OCI-LY7 (cell line): ENCODE data around the gene MYO7A. TPM values are rescaled to one million over a fixed set of nuclear protein-coding genes. Genes with fewer than 3 reads are reported as not detected.

ENCODE experiments used
- BruUV-seq: library from RNA; stranded (reverse); fragments of 400-500 nt; replicated peaks from 2 replicates; lab custom pipeline; 2021; lab: Mats Ljungman, UMichigan
- CTCF ChIA-PET: fragments of 300-600 bp; sonication (Branson Sonifier 250); formaldehyde crosslinking; loops from one replicate; lab custom pipeline; 2022; ENCODE audit warnings: antibody characterized with exemption; ENCODE audit not compliant: unreplicated experiment; lab: Charles Lee
- POLR2A ChIA-PET: fragments of 300-600 bp; sonication (Branson Sonifier 250); formaldehyde crosslinking; loops from one replicate; lab custom pipeline; 2022; ENCODE audit warnings: antibody characterized with exemption; lab: Charles Lee
- DNase-seq: peaks from one replicate; pipeline ENCODE4 v3.0.0-alpha.2; 2015; ENCODE audit warnings: low spot score
- H2AFZ ChIP-seq: fragments of 200-600 bp; sonication (generic), shearing (Covaris generic); 2 replicates; pipeline ENCODE4 v1.6.1; 2014; ENCODE audit warnings: mild to moderate bottlenecking, antibody characterized with exemption, low read length, moderate library complexity
- H3K27ac ChIP-seq: fragments of 200-600 bp; sonication (generic); 2 replicates; pipeline ENCODE4 v1.5.1; 2014; ENCODE audit warnings: mixed run types, low read depth, mild to moderate bottlenecking, moderate library complexity, low read length, inconsistent platforms; ENCODE audit not compliant: poor library complexity, severe bottlenecking
- H3K36me3 ChIP-seq: fragments of 200-600 bp; sonication (generic); 2 replicates; pipeline ENCODE4 v1.6.1; 2014; ENCODE audit warnings: mild to moderate bottlenecking, antibody characterized with exemption, low read length, moderate library complexity, mixed read lengths; ENCODE audit not compliant: insufficient read depth
- H3K4me1 ChIP-seq: fragments of 200-600 bp; sonication (generic); 2 replicates; pipeline ENCODE4 v1.5.1; 2014; ENCODE audit warnings: mild to moderate bottlenecking, low read length; ENCODE audit not compliant: insufficient read depth, poor library complexity, severe bottlenecking
- H3K4me2 ChIP-seq: fragments of 200-600 bp; sonication (generic); 2 replicates; pipeline ENCODE4 v1.6.1; 2014; ENCODE audit warnings: mild to moderate bottlenecking, low read length
- H3K4me3 ChIP-seq: fragments of 200-600 bp; sonication (generic); 2 replicates; pipeline ENCODE4 v1.5.1; 2014; ENCODE audit warnings: mild to moderate bottlenecking, low read depth, low read length; ENCODE audit not compliant: poor library complexity, severe bottlenecking
- H3K79me2 ChIP-seq: fragments of 200-600 bp; sonication (generic); 2 replicates; pipeline ENCODE4 v1.6.1; 2016; ENCODE audit warnings: low read depth, mild to moderate bottlenecking, low read length, moderate library complexity, mixed read lengths; ENCODE audit not compliant: insufficient read depth
- H3K9me2 ChIP-seq: fragments of 200-600 bp; sonication (generic); 2 replicates; pipeline ENCODE4 v1.6.1; 2016; ENCODE audit warnings: mild to moderate bottlenecking, low read length, mixed read lengths; ENCODE audit not compliant: insufficient read depth
- H3K9me3 ChIP-seq: fragments of 200-600 bp; sonication (generic); 2 replicates; pipeline ENCODE4 v1.6.1; 2014; ENCODE audit warnings: mild to moderate bottlenecking, mixed run types, low read length, mixed read lengths
- H4K20me1 ChIP-seq: fragments of 200-600 bp; sonication (generic); 2 replicates; pipeline ENCODE4 v1.6.1; 2014; ENCODE audit warnings: mild to moderate bottlenecking, antibody characterized with exemption, low read length, moderate library complexity, mixed read lengths; ENCODE audit not compliant: insufficient read depth
- EZH2phosphoT487 ChIP-seq: fragments of 200-600 bp; sonication (generic); IDR thresholded peaks from 2 replicates; pipeline ENCODE4 v1.6.1; 2018; ENCODE audit warnings: low read depth, borderline replicate concordance, mild to moderate bottlenecking, mixed run types, antibody characterized with exemption, low read length, moderate library complexity, mixed read lengths
- intact Hi-C: fragments of 100-400 bp; cut with micrococcal nuclease; formaldehyde crosslinking; loops from one replicate; pipeline ENCODE4 v1.10.0; 2022; ENCODE audit not compliant: unreplicated experiment
- total RNA-seq, 2 experiments: library from RNA; depleted of rRNA in 1 of 2; stranded (reverse); fragments of >200 nt in 1 of 2; shearing (Covaris generic) in 1 of 2; gene quantifications; 2 replicates each; pipeline ENCODE4 v1.2.3, GENCODE V29; 2014 to 2022
- TF ChIP-seq, protein P1 (sequence below): fragments of 200-600 bp; sonication (generic); conservative IDR thresholded peaks from 2 replicates; pipeline ENCODE4 v1.5.1; 2014; ENCODE audit warnings: mild to moderate bottlenecking, antibody characterized with exemption, low read length, moderate library complexity, mixed read lengths

The MYO7A gene
- total RNA-seq, 2 experiments from 2014 or later, result not detected

DNA sequence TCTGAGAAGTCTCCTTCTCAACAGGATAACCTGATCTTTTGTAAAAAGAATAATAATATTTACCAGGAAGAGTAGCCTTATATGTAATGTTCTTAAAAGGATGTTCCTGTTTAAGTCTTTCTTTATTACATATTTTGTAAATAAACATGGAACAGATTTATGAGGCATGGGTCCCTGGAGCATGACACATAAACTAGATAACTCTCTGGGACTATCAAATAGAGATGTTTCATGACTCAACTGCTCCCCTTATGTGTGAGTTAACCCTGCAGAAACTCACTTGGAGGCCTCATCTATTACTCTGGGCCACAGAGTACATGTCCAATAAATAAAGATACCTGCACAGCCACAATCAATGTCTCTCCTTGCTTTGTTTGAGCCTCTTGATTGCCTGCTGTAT lies 108.9 kb downstream of the MYO7A start:
- Histone ChIP-seq H3K4me2 (no peak overlapping the region), H3K36me3 (no peaks in the 10 kb centered on the region), H3K79me2 (no peaks in the 10 kb centered on the region), H3K9me2 (no peaks in the 10 kb centered on the region), H3K4me3 (no peak overlapping the region), H3K4me1 (no peaks in the 10 kb centered on the region), H3K27ac (no peak overlapping the region), H4K20me1 (no peaks in the 10 kb centered on the region), H3K9me3 (no peaks in the 10 kb centered on the region), H2AFZ (no peak overlapping the region)
- intact Hi-C loops, result no loop called here
- no TSS peak for BruUV-seq
- POLR2A ChIA-PET, result no interaction called here
- no peak for DNase-seq
- CTCF ChIA-PET, result no interaction called here
- no peak for TF ChIP-seq EZH2phosphoT487
- TF ChIP-seq, protein P1, sequence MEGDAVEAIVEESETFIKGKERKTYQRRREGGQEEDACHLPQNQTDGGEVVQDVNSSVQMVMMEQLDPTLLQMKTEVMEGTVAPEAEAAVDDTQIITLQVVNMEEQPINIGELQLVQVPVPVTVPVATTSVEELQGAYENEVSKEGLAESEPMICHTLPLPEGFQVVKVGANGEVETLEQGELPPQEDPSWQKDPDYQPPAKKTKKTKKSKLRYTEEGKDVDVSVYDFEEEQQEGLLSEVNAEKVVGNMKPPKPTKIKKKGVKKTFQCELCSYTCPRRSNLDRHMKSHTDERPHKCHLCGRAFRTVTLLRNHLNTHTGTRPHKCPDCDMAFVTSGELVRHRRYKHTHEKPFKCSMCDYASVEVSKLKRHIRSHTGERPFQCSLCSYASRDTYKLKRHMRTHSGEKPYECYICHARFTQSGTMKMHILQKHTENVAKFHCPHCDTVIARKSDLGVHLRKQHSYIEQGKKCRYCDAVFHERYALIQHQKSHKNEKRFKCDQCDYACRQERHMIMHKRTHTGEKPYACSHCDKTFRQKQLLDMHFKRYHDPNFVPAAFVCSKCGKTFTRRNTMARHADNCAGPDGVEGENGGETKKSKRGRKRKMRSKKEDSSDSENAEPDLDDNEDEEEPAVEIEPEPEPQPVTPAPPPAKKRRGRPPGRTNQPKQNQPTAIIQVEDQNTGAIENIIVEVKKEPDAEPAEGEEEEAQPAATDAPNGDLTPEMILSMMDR, result no peak

DNA sequence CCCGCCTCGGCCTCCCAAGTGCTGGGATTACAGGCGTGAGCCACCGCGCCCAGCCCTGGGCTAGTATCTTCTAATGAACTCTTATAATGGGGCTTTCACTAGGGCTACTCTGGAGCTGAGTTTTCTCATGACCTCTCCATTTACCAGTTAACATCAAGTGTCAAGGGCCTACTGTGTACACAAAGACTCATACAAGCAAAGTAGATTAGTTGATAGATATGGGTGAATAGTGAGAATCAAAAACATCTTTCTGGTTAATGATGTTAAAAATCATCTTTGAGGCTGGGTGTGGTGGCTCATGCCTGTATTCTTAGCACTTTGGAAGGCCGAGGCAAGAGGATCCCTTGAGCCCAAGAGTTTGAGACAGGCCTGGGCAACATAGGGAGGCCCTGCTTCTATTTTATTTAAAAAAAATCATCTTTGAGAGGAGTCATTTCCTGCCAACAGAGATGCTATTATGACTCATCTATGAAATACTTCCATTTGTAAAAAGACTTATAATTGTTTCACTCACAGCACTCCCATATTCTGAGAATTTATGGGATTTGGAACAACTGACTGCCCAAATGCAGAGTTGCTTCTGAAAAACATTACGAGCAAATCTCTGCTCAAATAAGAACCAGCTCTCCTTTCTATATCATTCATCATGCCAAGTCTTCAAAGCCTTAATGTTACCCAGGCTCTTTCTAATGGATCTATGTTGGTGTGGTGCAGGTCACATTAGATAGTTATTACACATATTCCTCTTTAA lies 116.4 kb downstream of the MYO7A start:
- POLR2A ChIA-PET, result interaction anchor here (0.6 kb wide), 1 partner anchor 78 kb away, joined by 3 read pairs; no protein-coding TSS in a partner anchor

More for the DNA sequence above, 116.4 kb downstream of the MYO7A start:
- Histone ChIP-seq H3K36me3 (no peaks in the 10 kb centered on the region), H3K4me1 (no peaks in the 10 kb centered on the region), H2AFZ (no peak overlapping the region), H4K20me1 (no peaks in the 10 kb centered on the region), H3K4me3 (no peak overlapping the region), H3K9me3 (no peaks in the 10 kb centered on the region), H3K27ac (no peak overlapping the region), H3K4me2 (no peak overlapping the region), H3K79me2 (no peaks in the 10 kb centered on the region), H3K9me2 (no peaks in the 10 kb centered on the region)
- DNase-seq, result no peak
- intact Hi-C loops, result no loop called here
- no peak for TF ChIP-seq EZH2phosphoT487
- TF ChIP-seq, protein P1, result no peak
- CTCF ChIA-PET, result no interaction called here
- no TSS peak for BruUV-seq
